ENCODE data around the gene PFDN2.

Gene PFDN2

DNA sequence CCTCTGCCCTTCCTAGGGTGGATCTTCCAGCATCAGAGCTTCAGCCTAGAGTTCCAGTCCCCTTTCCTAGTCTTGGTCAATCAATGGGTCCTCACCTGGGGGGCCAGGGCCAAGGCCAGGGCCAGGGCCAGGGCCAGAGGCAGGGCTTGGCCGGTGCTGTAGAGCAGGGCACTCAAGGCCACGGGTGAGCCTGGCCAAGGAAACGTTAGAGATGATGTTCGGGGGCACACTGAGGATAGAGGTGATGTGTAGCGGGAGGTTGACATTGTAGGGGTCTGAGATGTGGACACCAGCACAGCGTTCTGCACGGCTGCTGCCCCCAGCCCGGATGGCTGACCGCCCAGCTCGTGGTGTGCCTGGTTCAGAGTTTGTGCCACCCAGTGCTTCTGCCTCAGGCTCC lies 66.6 kb downstream of the PFDN2 start:
- DNase-seq (ENCODE audit: low spot score): no peak

Measured in globus pallidus (tissue), 1 donor.